Keratinocyte (primary cell): Measurements from ENCODE around the gene SFT2D3. TPM values are rescaled to one million over a fixed set of nuclear protein-coding genes. Genes with fewer than 3 reads are reported as not detected.

Experiments
- DNase-seq: peaks from one replicate; pipeline ENCODE4 v3.0.0-alpha.2; 2011; ENCODE audit warnings: low read depth, missing footprints, low spot score
- FAIRE-seq: peaks from 2 replicates; lab custom pipeline; 2011; peaks lifted over from hg19 to GRCh38; lab: Jason Lieb, UNC
- H2AFZ ChIP-seq: 2 replicates; pipeline ENCODE4 v1.6.0; 2012; ENCODE audit warnings: low read length, control low read depth, inconsistent platforms; ENCODE audit not compliant: control insufficient read depth
- H3K27ac ChIP-seq: 2 replicates; pipeline ENCODE4 v1.5.1; 2011; ENCODE audit warnings: low read length; ENCODE audit not compliant: control insufficient read depth, insufficient read depth
- H3K27me3 ChIP-seq: 3 replicates; pipeline ENCODE4 v1.6.0; 2011; ENCODE audit warnings: low read length; ENCODE audit not compliant: control insufficient read depth, insufficient read depth; ENCODE audit errors: extremely low read depth
- H3K36me3 ChIP-seq, 2 experiments: 2 replicates in 1 of 2; 3 replicates in 1 of 2; pipeline ENCODE4 v1.5.1; 2011; ENCODE audit warnings: low read length in 2 of 2, mild to moderate bottlenecking in 1 of 2; ENCODE audit not compliant: control insufficient read depth in 2 of 2, insufficient read depth in 2 of 2; ENCODE audit errors: extremely low read depth in 1 of 2
- H3K4me1 ChIP-seq: 3 replicates; pipeline ENCODE4 v1.5.1; 2011; ENCODE audit warnings: low read length; ENCODE audit not compliant: control insufficient read depth, insufficient read depth; ENCODE audit errors: extremely low read depth
- H3K4me2 ChIP-seq: 3 replicates; pipeline ENCODE4 v1.6.0; 2011; ENCODE audit warnings: low read depth, low read length; ENCODE audit not compliant: control insufficient read depth, insufficient read depth; ENCODE audit errors: extremely low read depth
- H3K4me3 ChIP-seq, 3 experiments: fragments of 200-600 bp in 1 of 3; sonication (generic) in 1 of 3; 2 replicates in 2 of 3; 3 replicates in 1 of 3; pipeline ENCODE4 v1.5.1; 2011 to 2016; ENCODE audit warnings: low read length in 3 of 3, mild to moderate bottlenecking in 3 of 3, control low read depth in 2 of 3, inconsistent platforms in 1 of 3, low read depth in 1 of 3, mixed read lengths in 1 of 3, mixed run types in 1 of 3, moderate library complexity in 1 of 3; ENCODE audit not compliant: control insufficient read depth in 2 of 3, insufficient read depth in 2 of 3; ENCODE audit errors: extremely low read depth in 1 of 3
- H3K79me2 ChIP-seq: 2 replicates; pipeline ENCODE4 v1.6.0; 2012; ENCODE audit warnings: low read length; ENCODE audit not compliant: control insufficient read depth, insufficient read depth
- H3K9ac ChIP-seq: 3 replicates; pipeline ENCODE4 v1.6.0; 2011; ENCODE audit warnings: low read length; ENCODE audit not compliant: control insufficient read depth, insufficient read depth; ENCODE audit errors: extremely low read depth
- H3K9me1 ChIP-seq: 3 replicates; pipeline ENCODE4 v1.6.0; 2011; ENCODE audit warnings: low read length; ENCODE audit not compliant: control insufficient read depth, insufficient read depth; ENCODE audit errors: extremely low read depth
- H3K9me3 ChIP-seq: 2 replicates; pipeline ENCODE4 v1.5.1; 2012; ENCODE audit warnings: low read depth, low read length; ENCODE audit not compliant: control insufficient read depth
- H4K20me1 ChIP-seq: 3 replicates; pipeline ENCODE4 v1.6.0; 2011; ENCODE audit warnings: low read length; ENCODE audit not compliant: control insufficient read depth, insufficient read depth; ENCODE audit errors: extremely low read depth
- CTCF ChIP-seq, 3 experiments: IDR thresholded peaks in 1 of 3; conservative IDR thresholded peaks in 1 of 3; optimal IDR thresholded peaks in 1 of 3; 2 replicates in 2 of 3; 3 replicates in 1 of 3; pipeline versions ENCODE3 to v1.5.1; 2011; ENCODE audit warnings: low read length in 3 of 3, mild to moderate bottlenecking in 3 of 3, moderate library complexity in 2 of 3, control low read depth in 1 of 3, inconsistent platforms in 1 of 3; ENCODE audit not compliant: insufficient read depth in 2 of 3; ENCODE audit errors: extremely low read depth in 1 of 3
- EZH2 ChIP-seq: IDR thresholded peaks from one replicate; pipeline ENCODE4 v1.6.1; 2012; ENCODE audit warnings: inconsistent platforms, mild to moderate bottlenecking, low read length, moderate library complexity
- dilution Hi-C: fragments of 300-500 bp; cut with MboI; formaldehyde crosslinking; loops from one replicate; pipeline ENCODE4 v1.7.0; 2020; ENCODE audit warnings: low sequenced_read_pairs; ENCODE audit not compliant: extremely low pct_ligation_motif_present
- polyA plus RNA-seq, 5 experiments: library from polyadenylated mRNA; depleted of rRNA in 3 of 5; stranded (reverse) in 3 of 5; stranded (forward) in 1 of 5; unstranded in 1 of 5; fragments of >200 nt; gene quantifications; 1 replicate in 1 of 5; 2 replicates in 3 of 5; 3 replicates in 1 of 5; pipeline versions ENCODE4 v1.2.1 to v1.2.3, GENCODE V29; 2011 to 2012; ENCODE audit warnings: missing spikeins in 2 of 5, low read depth in 1 of 5, low replicate concordance in 1 of 5

The SFT2D3 gene
- polyA plus RNA-seq, 1 donor (not counting 4 experiments of a cell fraction or from before 2014, with no cell fraction given), result 2.4 TPM

- no peak overlapping the region for H2AFZ ChIP-seq
- H3K27ac ChIP-seq, result no peak overlapping the region
- FAIRE-seq (no peak), DNase-seq (no peak)
- dilution Hi-C loops, result loop anchor here (25.0 kb wide), 1 partner anchor 110 kb away; no protein-coding TSS in a partner anchor
- peaks cover 4% of the 10 kb centered on the region for H3K79me2 ChIP-seq
- H4K20me1 ChIP-seq, result no peaks in the 10 kb centered on the region
- H3K36me3 ChIP-seq, result no peaks in the 10 kb centered on the region
- H3K9me1 ChIP-seq, result no peaks in the 10 kb centered on the region
- no peaks in the 10 kb centered on the region for H3K27me3 ChIP-seq
- H3K9me3 ChIP-seq, result no peaks in the 10 kb centered on the region
- no peak overlapping the region for H3K9ac ChIP-seq
- TF ChIP-seq EZH2 (no peak), CTCF (optimal IDR thresholded peaks at IDR 0.05 in 1 of 3, IDR thresholded peaks at IDR 0.05 in 1 of 3, conservative IDR thresholded peaks at IDR 0.05 in 1 of 3; ENCODE audit: extremely low read depth in 1 of 3, insufficient read depth in 2 of 3, low read length in 3 of 3) (no peak)
- H3K4me1 ChIP-seq, result peaks cover 12% of the 10 kb centered on the region
- no peak overlapping the region for H3K4me2 ChIP-seq
- no peak overlapping the region for H3K4me3 ChIP-seq
These were observed 3.7 kb upstream of the SFT2D3 start for GRCh38 chr2:127697482-127698180.

- Histone ChIP-seq H3K27me3 (no peaks in the 10 kb centered on the region), H3K4me1 (peaks cover 20% of the 10 kb centered on the region), H3K36me3 (peaks cover 0 to 2% of the 10 kb centered on the region in 2 experiments), H3K9me1 (no peaks in the 10 kb centered on the region), H3K27ac (no peak overlapping the region), H2AFZ (no peak overlapping the region), H4K20me1 (no peaks in the 10 kb centered on the region), H3K4me3 (no peak overlapping the region), H3K9ac (no peak overlapping the region), H3K9me3 (no peaks in the 10 kb centered on the region), H3K79me2 (peaks cover 12% of the 10 kb centered on the region), H3K4me2 (no peak overlapping the region)
- no peak for FAIRE-seq
- dilution Hi-C loops, result loop anchor here (25.0 kb wide), 1 partner anchor 111 kb away; no protein-coding TSS in a partner anchor
- no peak for TF ChIP-seq EZH2
- TF ChIP-seq CTCF (optimal IDR thresholded peaks at IDR 0.05 in 1 of 3, IDR thresholded peaks at IDR 0.05 in 1 of 3, conservative IDR thresholded peaks at IDR 0.05 in 1 of 3; ENCODE audit: extremely low read depth in 1 of 3, insufficient read depth in 2 of 3, low read length in 3 of 3), result no peak
- no peak for DNase-seq
These were observed 2.5 kb upstream of the SFT2D3 start for GRCh38 chr2:127698553-127699355.
